Measurements from ENCODE around the gene TMEM198.

DNA sequence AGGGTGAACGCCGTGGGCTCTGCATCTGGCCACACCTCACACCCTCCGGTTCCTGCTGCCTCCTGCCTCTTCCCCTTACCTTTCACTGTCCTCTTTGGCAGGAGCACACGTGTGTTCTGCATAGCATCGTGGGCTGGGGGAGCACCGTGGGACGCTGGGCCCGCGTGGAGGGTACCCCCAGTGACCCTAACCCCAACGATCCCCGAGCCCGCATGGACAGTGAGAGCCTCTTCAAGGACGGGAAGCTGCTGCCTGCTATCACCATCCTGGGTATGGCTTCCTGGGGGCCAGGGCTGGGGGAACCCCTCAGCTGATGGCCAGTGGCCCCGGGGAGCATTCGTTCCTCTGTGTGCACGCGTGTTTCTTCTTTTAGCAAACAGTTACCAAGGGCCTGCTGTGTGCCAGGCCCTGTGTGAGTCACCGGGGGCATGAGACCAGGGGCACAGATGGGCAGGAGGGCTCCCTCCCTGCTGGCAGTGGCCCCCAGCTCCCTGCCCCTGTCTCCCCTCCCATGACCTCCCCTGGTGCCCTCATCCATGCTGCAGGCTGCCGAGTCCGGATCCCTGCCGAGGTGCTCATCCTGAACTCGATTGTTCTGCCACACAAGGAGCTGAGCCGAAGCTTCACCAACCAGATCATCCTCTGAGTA is 37.6 kb upstream of the TMEM198 start:
- TF ChIP-seq EZH2 (IDR thresholded peaks at IDR 0.05), result no peak
- no peak for TF ChIP-seq POLR2AphosphoS5 (IDR thresholded peaks at IDR 0.05; ENCODE audit: borderline replicate concordance, low read depth, low read length)

Data from SK-N-MC (cell line).